Karpas-422 (cell line): ENCODE measurements around the gene WDR54. TPM values are rescaled to one million over a fixed set of nuclear protein-coding genes. Genes with fewer than 3 reads are reported as not detected.
"Not testable (repeated sequence)": the region's sequence is repeated elsewhere in the genome, so short reads cannot be mapped to it uniquely, and the experiment has no call there.

ENCODE experiments used
- DNase-seq: peaks from one replicate; pipeline ENCODE4 v3.0.0-alpha.2; 2015
- H2AFZ ChIP-seq: fragments of 200-600 bp; sonication (generic); 2 replicates; pipeline ENCODE4 v1.6.1; 2014; ENCODE audit warnings: antibody characterized with exemption, low read length, mixed read lengths
- H3K27ac ChIP-seq: fragments of 200-600 bp; sonication (generic); 2 replicates; pipeline ENCODE4 v1.5.1; 2014; ENCODE audit warnings: mild to moderate bottlenecking, low read length, moderate library complexity
- H3K27me3 ChIP-seq: fragments of 200-600 bp; sonication (generic); 2 replicates; pipeline ENCODE4 v1.6.1; 2014; ENCODE audit warnings: low read length, mixed read lengths
- H3K36me3 ChIP-seq: fragments of 200-600 bp; sonication (generic); 2 replicates; pipeline ENCODE4 v1.6.1; 2014; ENCODE audit warnings: low read length, mixed read lengths; ENCODE audit not compliant: insufficient read depth
- H3K4me1 ChIP-seq: fragments of 200-600 bp; sonication (generic); 2 replicates; pipeline ENCODE4 v1.6.1; 2014; ENCODE audit warnings: mild to moderate bottlenecking, low read length, mixed read lengths
- H3K4me2 ChIP-seq: fragments of 200-600 bp; sonication (generic); 2 replicates; pipeline ENCODE4 v1.6.1; 2014; ENCODE audit warnings: low read length, low read depth, mild to moderate bottlenecking; ENCODE audit not compliant: poor library complexity, severe bottlenecking
- H3K4me3 ChIP-seq: fragments of 200-600 bp; sonication (generic); 2 replicates; pipeline ENCODE4 v1.5.1; 2014; ENCODE audit warnings: mild to moderate bottlenecking, antibody characterized with exemption, low read length, mixed read lengths
- H3K79me2 ChIP-seq: fragments of 200-600 bp; sonication (generic); 2 replicates; pipeline ENCODE4 v1.6.1; 2014; ENCODE audit warnings: mild to moderate bottlenecking, low read length, mixed read lengths
- H3K9ac ChIP-seq: fragments of 200-600 bp; sonication (generic); 2 replicates; pipeline ENCODE4 v1.6.0; 2014; ENCODE audit warnings: low read length
- H3K9me2 ChIP-seq: fragments of 200-600 bp; sonication (generic), shearing (Covaris generic); replicated peaks from 2 replicates; pipeline ENCODE4 v1.6.0; 2014; ENCODE audit warnings: mild to moderate bottlenecking, low read length, moderate library complexity; ENCODE audit not compliant: insufficient read depth
- H3K9me3 ChIP-seq: fragments of 300-700, 200-600 bp; sonication (generic); 2 replicates; pipeline ENCODE4 v1.6.1; 2014; ENCODE audit warnings: low read length, mixed read lengths
- H4K20me1 ChIP-seq: fragments of 200-600 bp; sonication (generic); 2 replicates; pipeline ENCODE4 v1.6.1; 2014; ENCODE audit warnings: mild to moderate bottlenecking, antibody characterized with exemption, low read length, low read depth; ENCODE audit not compliant: insufficient read depth
- total RNA-seq: library from RNA; depleted of rRNA; stranded (reverse); fragments of >200 nt; shearing (Covaris generic); gene quantifications from 2 replicates; pipeline ENCODE4 v1.2.3, GENCODE V29; 2014; ENCODE audit warnings: low replicate concordance

WDR54 gene
- total RNA-seq, 1 experiment from 2014 or later = 130 TPM

- peak; percentile 69 for DNase-seq
- peak overlapping the region; percentile 88 for H3K4me2 ChIP-seq
- H3K4me1 ChIP-seq = peaks cover 25% of the 10 kb centered on the region
- H3K27ac ChIP-seq = peak overlapping the region; percentile 73
- H3K9ac ChIP-seq = peak overlapping the region; percentile 84
- H2AFZ ChIP-seq = no peak overlapping the region
- peaks cover 4% of the 10 kb centered on the region; the same call in 1 of the 2 replicates for H4K20me1 ChIP-seq
- no peaks in the 10 kb centered on the region for H3K9me3 ChIP-seq
- H3K36me3 ChIP-seq = peaks cover 12% of the 10 kb centered on the region
- H3K27me3 ChIP-seq = no peaks in the 10 kb centered on the region
- no peaks in the 10 kb centered on the region for H3K9me2 ChIP-seq
- H3K4me3 ChIP-seq = peak overlapping the region; percentile 78
- peaks cover 32% of the 10 kb centered on the region for H3K79me2 ChIP-seq
These were observed 42.9 kb downstream of the WDR54 start for GRCh38 chr2:74464406-74464805.

GRCh38 chr2:74470742-74471141, 49.2 kb downstream of the WDR54 start:
- 0 out of 2 replicates have a peak overlapping the region, but pooled peaks have one; percentile 3 for H3K9ac ChIP-seq
- peaks cover 15% of the 10 kb centered on the region for H3K79me2 ChIP-seq
- H3K9me2 ChIP-seq, H4K20me1 ChIP-seq, DNase-seq, H3K9me3 ChIP-seq, H3K36me3 ChIP-seq, H3K27me3 ChIP-seq, H2AFZ ChIP-seq, H3K27ac ChIP-seq, H3K4me3 ChIP-seq: not testable (repeated sequence)
- H3K4me2 ChIP-seq = peak overlapping the region; percentile 92
- H3K4me1 ChIP-seq = peaks cover 28% of the 10 kb centered on the region

- peak overlapping the region; percentile 83 for H3K27ac ChIP-seq
- no peaks in the 10 kb centered on the region for H3K9me3 ChIP-seq
- H3K4me1 ChIP-seq = peaks cover 24% of the 10 kb centered on the region
- no peaks in the 10 kb centered on the region for H3K27me3 ChIP-seq
- H3K36me3 ChIP-seq = peaks cover 10% of the 10 kb centered on the region; the same call in 1 of the 2 replicates
- no peaks in the 10 kb centered on the region; the same call in 1 of the 2 replicates for H4K20me1 ChIP-seq
- H3K79me2 ChIP-seq = peaks cover 9% of the 10 kb centered on the region
- peak overlapping the region; percentile 4; the same call in 1 of the 2 replicates for H2AFZ ChIP-seq
- H3K4me2 ChIP-seq = peak overlapping the region; percentile 92
- peak overlapping the region; percentile 71 for H3K4me3 ChIP-seq
- H3K9me2 ChIP-seq = no peaks in the 10 kb centered on the region
- peak; percentile 77 for DNase-seq
- H3K9ac ChIP-seq = peak overlapping the region; percentile 76
These were observed 50.0 kb downstream of the WDR54 start for GRCh38 chr2:74471332-74472065.

GRCh38 chr2:74472086-74472944, 50.8 kb downstream of the WDR54 start, which contains the start of gene MRPL53:
Gene MRPL53 (minus strand): TSS chr2:74472680. CDS start chr2:74472660, 20 bp downstream.
- DNase-seq = peak; percentile 99
- Histone ChIP-seq H4K20me1 (no peaks in the 10 kb centered on the region; the same call in 1 of the 2 replicates), H3K36me3 (peaks cover 10% of the 10 kb centered on the region; the same call in 1 of the 2 replicates), H3K27me3 (no peaks in the 10 kb centered on the region), H3K9ac (peak within 1 kb of the TSS; percentile 76), H3K4me3 (peak within 1 kb of the TSS; percentile 71), H3K9me3 (no peaks in the 10 kb centered on the region), H3K27ac (peak within 1 kb of the TSS; percentile 83), H3K79me2 (peaks cover 9% of the 10 kb centered on the region), H3K4me1 (peaks cover 24% of the 10 kb centered on the region), H3K9me2 (no peaks in the 10 kb centered on the region), H3K4me2 (peak within 1 kb of the TSS; percentile 92), H2AFZ (peak within 1 kb of the TSS; percentile 58; the same call in 1 of the 2 replicates)

- Histone ChIP-seq H3K27me3 (no peaks in the 10 kb centered on the region), H3K9ac (peak overlapping the region; percentile 76), H3K36me3 (peaks cover 10% of the 10 kb centered on the region; the same call in 1 of the 2 replicates), H3K4me1 (peaks cover 24% of the 10 kb centered on the region), H3K27ac (peak overlapping the region; percentile 83), H3K4me3 (peak overlapping the region; percentile 71), H2AFZ (peak overlapping the region; percentile 58; the same call in 1 of the 2 replicates), H3K9me2 (no peaks in the 10 kb centered on the region), H3K9me3 (no peaks in the 10 kb centered on the region), H4K20me1 (no peaks in the 10 kb centered on the region; the same call in 1 of the 2 replicates), H3K79me2 (peaks cover 9% of the 10 kb centered on the region), H3K4me2 (peak overlapping the region; percentile 92)
- no peak for DNase-seq
These were observed 51.4 kb downstream of the WDR54 start for GRCh38 chr2:74472945-74473258.

- Histone ChIP-seq H3K4me2 (no peak overlapping the region), H3K4me3 (no peak overlapping the region), H3K4me1 (peaks cover 24% of the 10 kb centered on the region), H3K27me3 (no peaks in the 10 kb centered on the region), H2AFZ (no peak overlapping the region), H3K9ac (no peak overlapping the region), H3K27ac (no peak overlapping the region), H3K36me3 (peaks cover 10% of the 10 kb centered on the region; the same call in 1 of the 2 replicates), H4K20me1 (no peaks in the 10 kb centered on the region; the same call in 1 of the 2 replicates), H3K79me2 (peaks cover 9% of the 10 kb centered on the region), H3K9me3 (no peaks in the 10 kb centered on the region), H3K9me2 (no peaks in the 10 kb centered on the region)
- DNase-seq = no peak
These were observed 53.0 kb downstream of the WDR54 start for GRCh38 chr2:74474481-74474880.

- Histone ChIP-seq H3K27ac (no peak overlapping the region), H3K36me3 (peaks cover 13% of the 10 kb centered on the region), H3K9me3 (no peaks in the 10 kb centered on the region), H3K9ac (no peak overlapping the region), H2AFZ (no peak overlapping the region), H4K20me1 (no peaks in the 10 kb centered on the region; the same call in 1 of the 2 replicates), H3K79me2 (peaks cover 13% of the 10 kb centered on the region), H3K4me3 (no peak overlapping the region), H3K4me1 (peaks cover 26% of the 10 kb centered on the region), H3K4me2 (no peak overlapping the region), H3K27me3 (no peaks in the 10 kb centered on the region), H3K9me2 (no peaks in the 10 kb centered on the region)
- DNase-seq = no peak
These were observed 53.4 kb downstream of the WDR54 start for GRCh38 chr2:74474899-74475298.
